Iris pigment epithelial cell (primary cell): ENCODE data around the gene RTL10.

ENCODE experiments used
- DNase-seq: peaks from one replicate; pipeline ENCODE4 v3.0.0-alpha.2; 2011; ENCODE audit warnings: low read depth

The RTL10 gene, protein sequence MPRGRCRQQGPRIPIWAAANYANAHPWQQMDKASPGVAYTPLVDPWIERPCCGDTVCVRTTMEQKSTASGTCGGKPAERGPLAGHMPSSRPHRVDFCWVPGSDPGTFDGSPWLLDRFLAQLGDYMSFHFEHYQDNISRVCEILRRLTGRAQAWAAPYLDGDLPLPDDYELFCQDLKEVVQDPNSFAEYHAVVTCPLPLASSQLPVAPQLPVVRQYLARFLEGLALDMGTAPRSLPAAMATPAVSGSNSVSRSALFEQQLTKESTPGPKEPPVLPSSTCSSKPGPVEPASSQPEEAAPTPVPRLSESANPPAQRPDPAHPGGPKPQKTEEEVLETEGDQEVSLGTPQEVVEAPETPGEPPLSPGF

DNA sequence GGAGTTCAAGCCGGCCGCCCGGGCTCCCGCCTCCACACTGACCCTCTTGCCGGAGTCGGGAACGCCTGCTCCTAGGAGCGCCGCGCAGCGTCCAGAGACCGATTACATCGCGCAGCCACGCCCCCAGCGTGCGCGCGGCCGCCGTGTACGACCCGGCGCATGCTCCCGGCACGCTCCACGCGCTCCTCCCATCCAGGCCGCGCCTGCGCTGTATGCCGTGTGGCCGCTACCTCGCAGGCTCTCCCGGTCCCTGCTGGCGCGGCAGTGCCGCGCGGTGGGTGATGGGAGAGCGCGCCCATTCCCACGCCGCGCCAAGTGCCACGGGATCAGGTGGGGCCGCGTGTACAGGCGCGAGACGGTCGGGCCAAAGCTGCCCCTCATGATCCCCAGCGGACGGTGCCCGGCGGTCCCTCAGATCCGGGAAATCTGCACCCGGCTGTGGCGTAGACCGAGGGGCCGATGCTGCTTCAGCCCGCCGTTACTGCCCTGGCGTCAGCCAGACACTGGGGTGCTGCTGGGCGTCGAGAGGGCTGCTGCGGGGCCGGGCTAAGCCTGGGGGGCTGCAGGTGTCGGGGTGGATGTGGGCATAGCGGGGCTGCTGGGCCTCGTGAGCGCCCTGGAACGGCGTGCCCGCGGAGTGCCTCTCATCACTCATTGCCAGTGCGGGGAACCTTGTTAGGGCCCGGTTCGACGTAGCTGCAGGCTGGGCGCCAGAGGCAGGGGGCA, at the start of gene RTL10, which contains the start of gene GNB1L:
TSS of gene RTL10 (minus strand) at position 97 of the 726 bp plus-strand sequence. CDS start 2,613 bp downstream, outside the sequence.
TSS of gene GNB1L (minus strand) at position 97 of the 726 bp plus-strand sequence. CDS start 33,519 bp downstream, outside the sequence.
- DNase-seq, result peak; percentile 98

DNA sequence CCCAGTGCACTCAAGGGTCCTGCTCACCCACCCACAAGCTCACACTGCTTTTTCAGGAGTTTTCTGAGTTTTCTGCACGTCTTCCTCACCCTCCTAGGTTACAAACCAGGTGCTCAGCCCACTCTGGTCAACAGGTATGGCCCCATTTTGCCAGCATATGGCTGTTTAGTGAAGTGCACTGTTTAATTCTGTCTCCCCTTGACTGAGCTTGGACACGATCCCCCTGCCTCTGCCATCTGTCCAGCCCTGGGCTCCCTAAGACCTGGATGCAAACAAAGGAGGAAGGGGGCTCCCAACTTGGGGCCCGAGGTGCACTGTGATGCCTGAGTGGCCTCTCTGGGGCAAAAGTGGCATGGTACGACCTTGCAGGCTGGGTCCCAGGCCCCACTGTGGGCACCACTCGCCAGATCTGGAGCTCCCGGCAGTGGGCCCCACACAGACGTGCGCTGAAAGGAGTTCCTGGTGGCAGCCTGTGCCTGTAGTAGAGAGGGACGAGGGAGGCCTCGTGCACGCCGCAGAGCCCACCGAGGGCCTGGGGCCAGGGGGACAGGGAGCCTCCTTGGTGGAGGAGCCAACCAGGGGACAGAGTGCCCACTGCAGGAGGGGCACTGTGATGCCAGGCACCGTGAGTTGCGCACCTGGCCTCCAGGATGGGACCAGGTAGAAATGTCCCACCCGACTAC, 49.6 kb upstream of the RTL10 start:
- no peak for DNase-seq

DNA sequence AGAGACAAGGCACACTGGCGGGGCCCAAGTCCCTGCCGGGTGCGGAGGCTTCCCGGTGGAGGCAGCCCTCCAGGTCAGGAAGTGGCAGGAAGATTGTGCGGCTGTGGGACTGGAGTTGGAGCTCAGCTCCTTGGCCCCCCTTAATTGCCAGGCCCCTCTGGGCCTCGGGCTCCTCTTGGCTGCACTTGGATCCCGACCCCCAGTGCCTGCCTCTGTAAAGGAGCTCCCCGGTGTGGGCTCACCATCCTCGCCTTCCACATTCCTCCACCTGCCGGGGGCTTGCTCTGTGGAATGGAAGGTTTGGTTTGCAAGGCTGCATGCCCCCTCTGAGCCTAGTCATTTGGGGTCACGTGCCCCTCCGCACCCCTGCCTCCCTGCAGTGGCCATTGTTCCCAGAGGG, 48.8 kb upstream of the RTL10 start:
- DNase-seq, result no peak

DNA sequence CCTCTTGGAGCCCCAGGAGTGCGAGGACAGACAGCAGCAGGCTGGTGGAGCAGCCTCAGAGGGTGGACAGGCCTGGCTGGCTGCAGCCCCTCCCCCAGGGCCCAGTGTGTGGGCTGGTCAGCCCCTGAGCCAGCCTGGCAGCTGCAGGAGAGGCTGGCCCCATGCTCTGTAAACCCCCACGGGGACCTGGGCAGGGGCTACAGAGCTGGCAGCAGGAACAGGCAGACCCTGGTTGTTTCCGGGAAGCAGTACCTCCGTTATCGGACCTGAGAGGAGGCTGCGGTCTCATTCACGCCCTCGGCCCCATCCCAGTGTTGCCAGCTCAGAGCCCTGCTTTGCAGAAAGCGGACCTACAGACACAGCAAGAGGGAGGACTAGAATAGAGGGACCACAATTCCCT, 48.4 kb upstream of the RTL10 start:
- DNase-seq, result no peak

DNA sequence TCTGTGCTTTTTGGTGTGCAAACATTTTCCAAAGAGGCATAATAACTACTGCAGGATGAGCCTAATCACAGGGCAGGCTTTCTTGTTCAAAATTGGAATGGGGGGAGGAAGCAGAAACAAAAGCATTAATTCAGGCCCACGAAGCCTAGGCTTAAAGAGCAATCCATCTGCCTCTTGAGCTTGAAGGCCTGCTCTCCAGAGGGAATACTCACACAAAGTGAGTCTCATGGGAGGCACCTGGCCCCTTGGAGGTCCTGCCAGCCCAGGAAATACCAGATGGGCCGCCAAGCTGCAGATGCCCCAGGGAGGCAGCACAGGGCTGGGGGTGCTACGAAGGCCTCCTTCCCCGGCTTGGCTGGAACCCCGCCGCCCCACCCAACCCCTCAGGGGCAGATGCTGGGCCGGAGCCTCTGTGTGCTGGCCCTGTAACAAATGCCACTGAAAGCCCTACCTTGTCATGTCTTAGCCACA, 47.6 kb upstream of the RTL10 start:
- no peak for DNase-seq

DNA sequence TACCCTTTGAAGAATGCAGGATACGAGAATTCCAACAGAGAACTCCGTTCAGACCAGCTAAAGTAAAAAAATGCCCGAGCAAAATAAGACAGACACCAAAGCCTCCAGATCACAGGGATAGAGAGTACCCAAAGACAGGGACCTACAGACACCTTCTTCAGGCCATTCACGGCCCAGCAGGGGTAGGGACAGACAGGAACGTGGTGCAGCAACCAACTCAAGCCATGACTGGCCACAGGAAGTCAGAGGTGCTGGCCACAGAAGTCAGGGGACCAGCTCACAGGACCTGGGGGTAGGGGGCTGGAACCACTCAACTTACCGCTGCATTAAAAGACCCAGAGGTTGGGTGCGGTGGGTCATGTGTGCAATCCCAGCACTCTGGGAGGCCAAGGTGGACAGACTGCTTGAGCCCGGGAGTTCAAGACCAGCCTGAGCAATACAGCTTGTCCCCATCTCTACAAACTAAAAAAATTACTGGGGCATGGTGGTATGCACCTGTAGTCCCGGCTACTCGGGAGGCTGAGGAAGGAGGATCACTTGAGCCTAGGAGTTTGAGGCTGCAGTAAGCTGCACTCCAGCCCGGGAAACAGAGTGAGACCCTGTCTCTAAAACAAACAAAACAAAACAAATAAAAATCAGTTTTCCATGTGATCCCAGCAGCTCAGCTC, 47.0 kb upstream of the RTL10 start:
- DNase-seq, result no peak

DNA sequence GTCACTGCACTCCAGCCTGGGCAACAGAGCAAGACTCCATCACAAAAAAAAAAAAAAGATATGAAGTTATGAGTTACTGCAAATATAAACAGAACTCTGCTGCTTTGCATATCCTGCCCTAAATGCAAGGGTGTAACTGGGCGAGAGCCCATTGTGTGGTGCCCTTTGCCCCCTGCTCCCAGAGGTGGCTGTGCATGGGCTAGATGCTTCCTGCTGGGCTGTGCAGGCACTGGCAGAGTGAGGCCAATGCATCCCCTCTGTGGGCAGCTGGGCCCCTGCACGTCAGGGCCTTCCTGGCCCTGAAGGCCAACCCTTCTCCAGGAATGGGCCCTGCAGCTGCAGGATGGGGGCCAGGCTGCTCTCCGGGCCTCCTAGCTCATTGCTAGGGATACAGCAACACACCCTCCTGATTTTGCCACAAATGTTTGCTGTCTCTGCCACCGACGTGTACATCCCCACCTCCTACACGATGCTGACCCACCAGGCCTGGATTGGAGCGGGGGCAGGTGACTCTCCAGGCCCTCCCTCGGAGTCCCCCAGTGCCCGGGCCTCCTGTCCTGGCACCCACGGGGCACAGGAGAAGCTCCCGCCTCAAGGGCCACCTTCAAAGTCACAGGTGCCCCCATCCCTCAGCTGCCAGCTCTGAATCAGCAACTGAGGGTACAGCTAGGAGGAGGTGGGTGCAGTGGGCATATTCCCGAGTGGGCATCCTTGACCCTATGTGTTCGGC, 46.2 kb upstream of the RTL10 start:
- DNase-seq, result no peak

DNA sequence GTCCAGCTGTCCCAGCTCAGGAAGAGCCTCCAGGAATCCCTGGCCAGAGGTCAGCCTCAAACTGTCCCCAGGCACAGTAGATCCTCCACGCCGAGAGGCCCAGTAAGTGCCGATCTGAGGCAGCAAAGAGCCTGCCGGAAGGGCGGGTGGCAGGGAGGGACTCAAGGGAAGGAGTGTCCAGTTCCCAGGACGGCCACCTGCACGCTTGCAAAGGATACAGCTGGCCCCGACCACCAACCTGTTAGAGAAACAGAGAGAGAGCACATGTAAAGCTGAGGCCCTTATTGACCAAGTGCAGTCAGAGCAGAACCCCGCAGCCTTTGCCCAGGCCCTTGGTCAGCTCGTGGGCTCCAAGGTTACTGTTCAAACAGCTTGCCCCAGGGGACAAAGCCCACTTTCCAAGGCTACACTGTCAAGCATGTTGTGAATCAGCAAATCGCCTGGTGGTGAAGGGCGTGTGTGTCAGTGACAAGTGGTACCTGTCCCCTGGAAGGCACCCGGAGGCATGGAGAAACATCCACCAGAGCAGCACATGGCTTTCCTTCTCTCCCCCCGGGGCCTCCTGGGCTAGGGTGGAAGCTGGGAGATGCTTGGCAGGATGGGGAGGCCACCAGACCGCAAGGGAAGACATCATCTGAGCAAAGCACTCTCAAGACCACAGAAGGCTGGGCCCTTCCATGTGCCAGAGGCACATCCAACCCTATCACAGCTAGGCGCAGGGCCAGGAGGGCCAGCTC, 44.3 kb upstream of the RTL10 start:
- DNase-seq, result no peak

DNA sequence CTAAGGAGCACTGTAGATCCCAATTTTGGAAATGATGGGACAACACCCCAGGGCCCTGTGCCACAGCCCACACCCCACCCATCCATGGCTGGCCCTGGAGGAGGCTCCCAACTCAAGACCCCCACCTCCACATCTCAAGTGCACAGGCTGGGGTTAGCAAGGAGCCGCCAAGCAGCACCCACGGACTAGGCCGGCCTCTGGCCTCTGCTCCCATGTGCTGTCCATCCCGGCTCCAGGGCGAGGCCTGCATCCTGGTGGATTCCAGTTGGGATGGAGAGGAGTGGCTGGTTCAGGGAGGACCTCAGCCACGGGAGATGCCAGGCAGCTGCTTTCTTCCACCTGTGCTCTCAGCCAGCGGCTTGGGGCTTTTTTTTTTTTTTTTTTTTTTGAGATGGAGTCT, 43.5 kb upstream of the RTL10 start:
- no peak for DNase-seq

DNA sequence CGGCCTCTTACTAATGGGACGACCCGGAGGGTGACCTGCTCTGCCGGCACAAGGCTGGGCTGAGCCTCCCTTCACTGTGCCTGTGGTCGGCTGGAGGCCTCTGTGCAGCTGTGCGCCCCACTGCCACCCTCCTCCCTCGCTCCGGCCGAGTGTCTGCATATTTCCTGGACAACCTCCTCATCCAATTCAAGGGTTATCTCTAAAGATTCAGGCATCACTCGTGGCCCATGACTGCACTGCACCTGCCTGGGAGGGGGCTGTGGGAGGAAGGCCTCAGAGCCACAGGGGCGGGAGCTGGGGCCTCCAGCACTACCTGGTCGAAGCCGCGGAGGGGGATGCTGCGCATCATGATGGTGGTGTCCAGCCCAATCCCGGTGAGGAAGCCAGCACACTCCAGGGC, 43.1 kb upstream of the RTL10 start:
- DNase-seq, result no peak

DNA sequence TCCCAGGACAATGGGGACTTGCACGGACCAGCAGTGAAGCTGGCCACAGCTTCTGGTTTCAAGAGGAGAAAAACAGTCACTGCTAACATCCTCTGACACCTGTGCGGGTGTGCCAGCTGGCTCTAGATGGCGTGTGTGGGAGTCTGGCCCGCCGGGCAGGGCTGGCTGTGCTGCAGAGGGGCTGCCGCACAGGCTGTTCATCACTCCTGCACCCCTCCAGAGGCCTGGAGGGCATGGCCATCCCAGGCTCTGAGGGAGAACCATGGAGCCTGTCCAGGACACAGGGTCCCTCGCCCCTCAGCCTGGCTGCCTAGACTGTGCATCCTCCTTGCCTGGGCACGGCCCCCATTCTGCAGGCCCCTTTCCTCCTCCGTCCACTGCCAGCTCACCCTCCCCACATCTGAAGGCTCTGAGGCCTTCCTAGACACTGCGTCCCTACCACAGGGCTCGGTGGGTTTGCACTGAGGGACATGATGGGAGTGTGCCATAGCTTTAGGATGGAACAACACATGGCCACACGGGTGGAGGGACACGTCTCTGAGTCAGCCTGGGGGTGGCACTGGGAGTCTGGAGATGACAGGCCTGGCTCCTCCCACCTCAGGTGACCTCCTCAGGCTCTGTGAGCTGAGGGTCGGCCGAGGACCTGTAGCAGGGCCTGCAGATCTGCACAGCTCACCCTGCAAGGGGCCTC, 42.1 kb upstream of the RTL10 start:
- DNase-seq, result no peak

DNA sequence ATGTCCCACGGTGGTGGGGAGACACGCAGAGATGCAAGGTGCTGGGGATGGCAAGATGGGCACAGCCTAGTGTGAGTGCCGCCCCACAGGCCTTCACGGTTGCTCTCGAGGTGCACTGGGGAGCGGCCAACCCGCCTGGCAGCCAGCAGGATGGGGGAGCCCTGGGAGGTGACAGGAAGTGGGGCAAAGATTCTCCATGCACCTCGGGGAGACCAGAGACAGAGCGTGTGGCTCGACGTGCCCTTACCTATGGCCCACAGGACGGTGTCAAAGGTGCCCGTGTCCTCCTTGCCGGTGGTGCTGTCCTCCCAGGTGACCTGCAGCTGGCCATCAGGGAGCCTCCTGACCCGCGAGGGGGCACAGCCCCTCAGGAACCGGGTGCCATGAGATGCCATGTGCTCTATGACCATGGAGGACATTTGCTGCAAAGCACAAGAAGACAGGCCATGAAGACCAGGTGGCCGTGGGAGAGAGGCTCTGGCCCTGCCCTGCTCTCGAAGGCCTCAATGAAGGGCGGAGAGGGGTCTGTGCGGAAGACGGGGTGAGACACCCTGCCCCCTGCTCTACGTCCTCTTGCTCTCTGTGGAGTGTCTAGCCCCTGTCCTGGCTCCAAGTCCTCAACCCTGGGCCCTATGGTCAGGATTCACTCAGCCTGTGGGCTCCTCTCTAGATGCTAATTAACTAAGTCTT, 40.6 kb upstream of the RTL10 start:
- DNase-seq, result no peak

DNA sequence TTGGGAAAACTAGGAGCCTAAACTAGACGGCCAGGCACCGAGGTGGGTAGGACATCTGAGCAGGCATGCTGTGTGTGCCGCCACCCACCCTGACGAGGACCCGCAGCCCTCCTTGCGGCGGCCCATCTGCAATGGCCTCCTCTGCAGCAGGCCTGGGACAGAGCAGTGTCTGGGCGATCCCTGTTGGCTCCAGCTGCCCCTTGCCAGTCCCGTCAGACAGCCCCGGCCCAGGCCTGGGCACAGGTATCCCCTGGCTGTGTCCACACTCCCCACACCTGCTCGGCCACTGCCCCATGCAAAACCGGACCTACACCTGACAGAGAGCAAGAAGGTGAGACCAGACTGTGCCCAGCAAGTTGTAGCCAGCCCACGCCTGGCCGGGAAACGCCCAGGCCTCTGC, 38.7 kb upstream of the RTL10 start:
- DNase-seq, result no peak

DNA sequence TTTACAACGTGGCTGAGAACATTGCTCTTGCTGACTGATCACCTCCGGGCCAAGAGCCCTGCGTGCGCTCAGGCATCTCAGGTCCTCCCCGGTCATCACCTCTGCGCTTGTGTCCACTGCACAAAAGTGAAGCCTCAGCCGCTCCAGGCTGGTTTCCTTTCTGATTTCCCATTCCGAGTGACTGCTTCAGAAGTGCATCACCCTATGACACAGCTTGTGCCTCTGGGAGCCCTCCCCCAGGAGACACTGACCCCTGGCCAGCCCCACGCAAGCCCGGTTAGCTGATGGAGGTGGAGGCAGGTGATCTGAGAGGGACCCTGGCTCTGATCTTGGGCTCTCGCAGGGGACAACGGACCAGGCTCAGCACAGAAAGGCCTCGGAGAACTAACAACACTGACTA, 38.3 kb upstream of the RTL10 start:
- peak; percentile 35 for DNase-seq

DNA sequence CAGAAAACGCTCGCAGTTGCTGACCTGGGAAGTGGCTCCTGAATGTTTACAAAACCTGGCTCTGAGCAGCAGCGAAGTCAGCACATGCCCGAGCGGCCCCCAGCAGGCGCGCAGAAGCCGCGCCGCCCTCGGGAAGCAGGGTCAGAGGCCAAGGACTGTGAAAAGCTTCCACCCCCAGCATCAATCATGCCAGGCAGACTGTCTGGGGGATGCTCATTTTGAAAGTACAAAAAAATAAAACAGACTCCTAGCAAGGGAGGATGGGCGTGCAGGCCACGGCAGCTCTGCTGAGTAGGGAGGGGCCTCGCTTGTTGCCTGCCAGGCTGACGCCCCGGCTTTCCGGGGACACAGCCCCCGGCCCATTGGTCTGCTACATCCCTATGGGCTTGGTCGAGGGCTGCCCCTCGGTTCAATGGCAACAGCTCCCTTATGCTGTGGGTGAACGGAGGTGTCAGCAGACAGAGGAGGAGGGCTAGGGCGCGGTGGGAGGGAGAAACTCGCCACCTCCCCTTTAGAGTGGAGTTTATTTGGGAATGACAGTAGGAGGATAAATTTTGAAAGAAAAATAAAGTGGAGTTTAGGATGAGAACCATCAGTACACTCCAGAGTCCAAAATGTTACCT, 37.7 kb upstream of the RTL10 start:
- peak; percentile 58 for DNase-seq

DNA sequence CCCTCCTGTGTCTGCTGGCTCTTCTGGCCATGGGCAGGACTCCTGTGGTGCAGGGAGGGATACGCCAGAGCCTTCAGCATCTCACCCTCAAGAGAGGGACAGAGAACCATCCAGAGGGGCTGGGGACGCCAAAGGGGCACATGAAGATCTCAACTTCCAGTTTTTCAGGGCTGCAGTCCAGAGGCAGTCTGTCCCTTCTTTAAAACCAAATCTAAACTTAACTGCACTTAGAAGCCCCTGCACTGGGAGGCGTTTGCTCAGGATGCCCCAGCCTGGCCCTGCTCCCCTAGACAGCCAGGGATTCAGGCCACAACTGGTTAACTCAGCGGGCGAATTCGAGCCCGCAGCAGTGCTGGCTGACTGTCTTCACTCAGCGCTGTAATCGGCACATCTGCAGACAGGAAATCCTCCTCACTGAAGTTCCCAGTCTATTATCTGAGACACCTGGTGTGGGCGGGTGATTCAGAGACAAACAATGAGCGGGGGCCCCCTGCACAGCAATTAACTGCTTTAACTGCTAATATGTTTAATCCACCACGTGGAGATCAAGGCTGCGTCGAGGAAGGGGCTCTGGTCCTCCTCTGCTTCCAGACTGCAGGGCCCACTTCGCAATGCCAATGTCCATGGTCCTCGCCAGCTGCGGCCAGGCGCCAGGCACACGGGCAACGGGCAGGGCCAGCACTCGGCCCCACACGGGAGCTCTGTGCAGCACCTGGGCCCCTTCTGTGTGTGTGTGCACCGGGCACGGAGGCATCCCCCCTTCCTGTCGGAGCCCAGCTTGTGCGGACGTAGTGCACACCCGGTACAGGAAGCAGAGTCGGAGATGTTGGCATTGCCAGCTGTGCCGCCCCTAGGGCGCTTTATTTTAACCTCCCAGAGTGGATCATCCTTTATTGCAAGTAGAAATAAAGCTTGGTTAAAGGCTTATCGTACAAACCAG, 36.9 kb upstream of the RTL10 start:
- DNase-seq, result peak; percentile 89

DNA sequence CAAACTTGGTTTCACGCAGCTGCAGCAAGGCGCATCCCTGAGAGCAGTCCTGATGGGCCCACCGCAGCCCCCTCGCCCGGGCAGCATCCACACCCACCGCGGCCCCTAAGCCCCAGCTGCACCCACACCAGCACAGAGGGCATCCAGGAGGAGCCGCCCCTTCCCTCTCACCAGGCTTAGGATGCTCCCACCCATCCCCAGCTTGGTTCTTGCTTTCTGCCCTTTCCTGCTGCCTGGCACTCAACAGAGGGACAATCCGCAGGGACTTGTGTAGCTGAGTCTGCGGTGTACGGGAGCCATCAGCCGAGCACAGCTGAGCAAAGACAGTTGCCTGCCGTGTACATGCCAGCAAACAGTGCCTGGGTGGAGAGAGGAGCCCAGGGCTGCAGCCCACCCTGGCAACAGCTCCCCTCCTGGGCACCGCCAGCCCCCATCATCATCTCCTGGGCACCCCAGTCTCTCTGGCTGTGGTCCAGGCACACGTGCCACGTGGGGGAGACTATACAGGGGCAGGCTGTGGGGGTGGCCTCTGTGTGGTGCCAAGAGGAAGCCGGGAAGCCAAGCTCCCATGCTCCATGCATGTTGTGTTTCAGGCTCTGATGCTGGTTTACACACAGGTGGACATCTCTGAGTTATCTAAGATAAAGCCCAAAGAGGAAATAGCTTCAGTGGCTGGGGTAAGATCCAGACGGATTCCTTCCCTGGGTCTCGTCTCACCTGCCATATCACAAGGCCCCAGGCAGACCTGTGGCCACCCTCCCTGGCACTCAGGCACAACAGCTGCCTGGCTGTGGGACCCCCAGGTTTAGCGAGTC, 36.0 kb upstream of the RTL10 start:
- DNase-seq, result no peak
